Duodenal mucosa (tissue), 2 donors: ENCODE results near the gene BAG5.

Experiments used
- H3K27ac ChIP-seq: one replicate; pipeline ENCODE4 v1.7.0; 2013; ENCODE audit warnings: low read depth, low read length
- H3K27me3 ChIP-seq, 2 donors: one replicate each; pipeline ENCODE4 v1.7.0; 2013; ENCODE audit warnings: low read length in 2 of 2, control low read depth in 1 of 2; ENCODE audit not compliant: insufficient read depth in 2 of 2, control insufficient read depth in 1 of 2
- H3K36me3 ChIP-seq, 2 donors: one replicate each; pipeline ENCODE4 v1.7.0; 2013; ENCODE audit warnings: low read length in 2 of 2, control low read depth in 1 of 2; ENCODE audit not compliant: insufficient read depth in 2 of 2, control insufficient read depth in 1 of 2
- H3K4me1 ChIP-seq, 2 donors: one replicate each; pipeline ENCODE4 v1.7.0; 2013; ENCODE audit warnings: low read length in 2 of 2, control low read depth in 1 of 2; ENCODE audit not compliant: insufficient read depth in 2 of 2, control insufficient read depth in 1 of 2
- H3K4me3 ChIP-seq, 2 donors: one replicate each; pipeline ENCODE4 v1.7.0; 2013; ENCODE audit warnings: low read length in 2 of 2, low read depth in 1 of 2
- H3K9ac ChIP-seq, 2 donors: one replicate each; pipeline ENCODE4 v1.7.0; 2013; ENCODE audit warnings: low read length in 2 of 2, low read depth in 1 of 2
- H3K9me3 ChIP-seq, 2 donors: one replicate each; pipeline ENCODE4 v1.7.0; 2013; ENCODE audit warnings: low read length in 2 of 2, control low read depth in 1 of 2; ENCODE audit not compliant: control insufficient read depth in 1 of 2

BAG5 gene

DNA sequence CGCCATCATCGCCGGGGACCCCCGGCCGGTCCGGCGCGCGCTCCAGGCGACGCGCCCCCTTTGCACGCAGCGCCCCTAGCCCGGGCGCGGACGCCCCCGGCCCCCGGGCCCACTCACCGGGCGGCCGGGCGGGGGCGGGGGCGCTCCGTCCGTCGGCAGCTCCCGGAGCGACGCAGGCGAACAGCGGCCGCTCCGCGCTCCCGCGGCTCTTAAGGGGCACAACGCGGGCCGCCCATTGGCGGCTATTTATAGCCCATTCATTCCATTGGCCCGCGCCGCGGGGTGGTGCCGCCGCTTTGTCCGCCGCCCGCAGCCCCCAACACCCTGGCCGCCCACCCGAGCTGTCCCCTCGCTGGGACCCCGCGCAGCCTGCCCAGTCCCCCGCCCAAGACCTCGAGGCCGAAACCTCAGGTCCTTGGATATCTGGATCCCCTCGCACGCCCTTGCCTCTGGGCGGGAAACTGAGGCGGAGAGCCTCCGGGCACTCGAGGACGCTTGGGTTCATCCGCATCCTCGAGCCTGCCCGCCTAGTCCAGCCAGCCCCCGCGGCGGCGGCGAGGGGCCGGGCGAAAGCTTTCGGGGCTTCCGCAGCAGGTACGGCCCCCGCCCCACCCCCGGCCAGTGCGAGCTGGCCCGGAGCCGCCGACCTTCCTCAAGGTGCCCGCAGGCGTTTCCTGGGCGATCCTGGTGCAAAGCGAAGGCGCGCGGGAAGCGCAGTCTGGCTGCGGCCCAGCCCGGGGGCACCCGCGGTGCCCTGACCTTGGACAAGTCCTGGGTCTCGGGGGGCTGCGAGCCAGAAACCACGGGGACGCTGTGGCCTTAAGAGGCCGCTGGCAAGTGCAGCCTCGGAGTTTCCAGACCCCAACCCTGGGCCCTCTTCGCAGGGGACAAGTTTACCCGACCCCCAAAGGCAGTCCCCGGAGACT lies 39.5 kb downstream of the BAG5 start, which contains the start of gene CKB:
Gene CKB (minus strand): TSS at position 182 of the 926 bp plus-strand sequence. CDS start 337 bp downstream, outside the sequence.
- Histone ChIP-seq H3K27me3 (no peaks in the 10 kb centered on the region), H3K4me3 (peak within 1 kb of the TSS; percentile 52 to 77), H3K9me3 (no peaks in the 10 kb centered on the region), H3K27ac (peak within 1 kb of the TSS; percentile 3), H3K4me1 (peaks cover 32 to 39% of the 10 kb centered on the region in 2 donors), H3K9ac (peak within 1 kb of the TSS in 1 of 2 donors; percentile 33), H3K36me3 (no peaks in the 10 kb centered on the region)

DNA sequence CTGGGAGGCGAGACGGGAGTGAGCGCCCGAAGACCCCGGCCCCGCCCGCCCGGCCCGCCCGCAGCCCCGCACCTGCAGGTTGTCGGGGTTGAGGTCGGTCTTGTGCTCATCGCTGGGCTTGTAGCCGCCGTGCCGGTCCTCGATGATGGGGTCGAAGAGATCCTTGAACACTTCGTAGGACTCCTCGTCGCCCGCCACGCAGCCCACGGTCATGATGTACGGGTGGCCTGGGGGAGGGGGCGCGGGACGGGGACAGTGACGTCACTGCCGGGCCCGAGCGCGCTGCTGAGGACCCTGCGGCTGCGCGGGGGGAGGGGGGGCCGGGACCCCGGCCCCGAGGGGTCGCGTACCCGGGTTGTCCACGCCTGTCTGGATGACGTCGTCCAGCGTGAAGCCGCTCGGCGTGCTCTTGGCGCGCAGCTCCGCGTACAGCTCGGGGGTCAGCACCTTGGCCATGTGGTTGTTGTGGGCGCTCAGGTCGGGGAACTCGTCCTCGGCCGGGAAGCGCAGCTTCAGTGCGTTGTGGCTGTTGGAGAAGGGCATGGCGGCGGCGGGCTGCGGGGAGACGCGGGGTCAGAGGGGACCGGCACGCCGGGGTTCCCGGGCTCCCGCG lies 40.4 kb downstream of the BAG5 start:
- H3K4me1 ChIP-seq, result peaks cover 24 to 38% of the 10 kb centered on the region in 2 donors
- H3K9me3 ChIP-seq, result no peaks in the 10 kb centered on the region
- no peaks in the 10 kb centered on the region for H3K36me3 ChIP-seq
- H3K9ac ChIP-seq, result no peak overlapping the region
- peak overlapping the region; percentile 3 for H3K27ac ChIP-seq
- peak overlapping the region; percentile 52 to 77 for H3K4me3 ChIP-seq
- no peaks in the 10 kb centered on the region for H3K27me3 ChIP-seq

DNA sequence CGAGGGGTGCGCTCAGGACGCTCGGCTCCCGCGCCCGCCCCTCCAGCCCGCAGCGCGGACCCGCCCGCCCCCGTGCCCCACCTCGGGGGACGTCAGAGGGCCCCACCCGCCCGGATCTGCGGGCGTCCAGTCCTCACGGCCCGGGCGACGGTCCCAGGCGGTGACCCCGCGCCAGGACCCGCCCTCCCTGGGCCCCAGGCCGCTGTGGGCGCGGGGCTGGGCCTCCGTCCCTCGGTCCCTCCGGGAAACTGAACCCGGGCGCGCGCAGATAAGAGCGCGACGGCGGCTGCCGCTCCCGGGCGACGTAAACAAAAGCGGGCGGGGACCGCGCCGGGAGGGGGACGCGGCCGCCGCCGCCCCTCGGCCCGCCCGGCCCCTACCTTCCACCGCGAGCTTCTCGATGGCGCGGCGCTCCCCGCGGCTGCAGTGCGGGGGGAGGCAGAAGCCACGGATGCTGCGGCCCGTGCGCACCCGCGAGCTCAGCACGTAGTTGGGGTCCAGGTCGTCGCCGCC lies 41.0 kb downstream of the BAG5 start:
- no peak overlapping the region for H3K27ac ChIP-seq
- no peaks in the 10 kb centered on the region for H3K27me3 ChIP-seq
- no peaks in the 10 kb centered on the region for H3K9me3 ChIP-seq
- H3K4me3 ChIP-seq, result peak overlapping the region; percentile 50 to 77
- peaks cover 18 to 34% of the 10 kb centered on the region in 2 donors for H3K4me1 ChIP-seq
- H3K9ac ChIP-seq, result peak overlapping the region; percentile 33 to 43
- no peaks in the 10 kb centered on the region for H3K36me3 ChIP-seq

DNA sequence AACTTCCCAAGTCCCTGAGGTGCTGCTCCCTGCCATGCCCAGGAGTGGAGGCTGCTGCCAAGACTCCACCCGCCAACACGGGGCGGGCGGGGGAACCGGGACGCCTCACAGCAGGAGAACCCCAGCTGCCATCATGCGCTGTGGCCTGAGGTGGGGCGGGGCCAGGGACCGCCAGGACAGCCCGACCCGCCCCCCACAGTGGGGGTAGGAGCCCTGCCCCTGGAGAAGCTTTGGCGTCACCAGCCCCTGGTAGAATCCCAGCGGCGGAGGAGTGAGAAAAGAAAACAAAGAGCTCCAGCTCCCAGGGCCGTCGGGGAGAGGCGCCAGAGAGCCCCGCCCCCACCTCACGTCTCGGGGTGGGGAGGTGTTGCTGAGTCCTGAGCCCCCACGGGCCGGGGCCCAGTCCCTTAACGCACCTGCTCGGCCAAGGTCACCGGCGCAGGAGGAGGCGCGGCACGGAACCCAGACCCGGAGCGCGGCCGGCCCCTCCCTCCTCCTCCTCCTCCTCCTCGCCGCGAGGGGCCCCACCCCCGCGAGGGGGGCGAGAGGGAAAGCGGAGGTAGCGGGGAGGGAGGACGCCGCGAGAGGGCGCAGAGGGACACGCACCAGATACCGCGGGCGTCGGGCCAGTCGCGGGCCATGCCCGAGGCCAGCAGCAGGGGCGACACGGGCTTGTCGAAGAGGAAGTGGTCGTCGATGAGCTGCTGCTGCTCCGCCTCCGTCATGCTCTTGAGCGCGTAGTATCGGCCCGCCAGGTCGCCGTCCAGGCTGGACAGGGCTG lies 41.6 kb downstream of the BAG5 start:
- H3K36me3 ChIP-seq, result no peaks in the 10 kb centered on the region
- H3K4me3 ChIP-seq, result peak overlapping the region; percentile 50 to 77
- H3K4me1 ChIP-seq, result peaks cover 15 to 34% of the 10 kb centered on the region in 2 donors
- peak overlapping the region; percentile 33 to 43 for H3K9ac ChIP-seq
- no peaks in the 10 kb centered on the region for H3K9me3 ChIP-seq
- H3K27ac ChIP-seq, result peak overlapping the region; percentile 25
- H3K27me3 ChIP-seq, result no peaks in the 10 kb centered on the region

DNA sequence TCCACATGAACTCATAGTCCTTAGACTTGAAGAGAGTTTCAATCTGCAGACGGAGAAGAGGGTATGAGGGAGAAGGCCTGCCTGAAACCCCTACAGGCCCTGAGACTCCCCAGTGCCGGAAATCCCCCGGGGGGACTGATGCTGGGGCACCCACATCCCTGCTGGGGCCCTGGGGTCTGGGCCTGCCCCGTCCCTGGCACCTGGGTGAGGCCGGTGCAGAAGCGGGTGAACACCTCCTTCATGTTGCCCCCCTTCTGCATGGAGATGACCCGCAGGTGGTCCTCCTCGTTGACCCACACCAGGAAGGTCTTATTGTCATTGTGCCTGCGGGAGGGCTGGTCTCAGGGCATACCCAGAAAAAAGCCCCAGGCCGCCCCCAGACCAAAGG lies 42.2 kb downstream of the BAG5 start:
- peak overlapping the region; percentile 25 for H3K27ac ChIP-seq
- no peaks in the 10 kb centered on the region for H3K27me3 ChIP-seq
- H3K9ac ChIP-seq, result no peak overlapping the region
- no peaks in the 10 kb centered on the region for H3K9me3 ChIP-seq
- peak overlapping the region in 1 of 2 donors; percentile 50 for H3K4me3 ChIP-seq
- peaks cover 12 to 34% of the 10 kb centered on the region in 2 donors for H3K4me1 ChIP-seq
- H3K36me3 ChIP-seq, result no peaks in the 10 kb centered on the region

DNA sequence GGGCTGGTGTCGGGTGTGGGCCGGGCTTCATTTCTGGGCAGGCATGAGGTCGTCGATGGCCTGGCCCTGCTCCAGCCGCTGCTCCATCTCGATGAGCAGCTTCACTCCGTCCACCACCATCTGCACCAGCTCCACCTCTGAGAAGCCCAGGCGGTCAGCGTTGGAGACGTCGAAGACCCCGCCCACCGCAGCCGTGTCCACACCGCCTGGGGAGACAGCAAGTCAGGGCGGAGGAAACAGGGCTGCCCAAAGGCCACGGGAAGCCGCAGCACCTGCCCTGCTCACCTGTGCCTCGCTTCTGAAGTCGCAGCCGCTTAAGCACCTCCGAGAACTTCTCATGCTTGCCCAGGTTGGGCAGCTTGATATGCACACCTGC lies 42.6 kb downstream of the BAG5 start:
- Histone ChIP-seq H3K4me3 (no peak overlapping the region), H3K27me3 (no peaks in the 10 kb centered on the region), H3K27ac (no peak overlapping the region), H3K4me1 (peaks cover 10 to 34% of the 10 kb centered on the region in 2 donors), H3K9me3 (no peaks in the 10 kb centered on the region), H3K36me3 (peaks cover 0 to under 1% of the 10 kb centered on the region in 2 donors), H3K9ac (no peak overlapping the region)

DNA sequence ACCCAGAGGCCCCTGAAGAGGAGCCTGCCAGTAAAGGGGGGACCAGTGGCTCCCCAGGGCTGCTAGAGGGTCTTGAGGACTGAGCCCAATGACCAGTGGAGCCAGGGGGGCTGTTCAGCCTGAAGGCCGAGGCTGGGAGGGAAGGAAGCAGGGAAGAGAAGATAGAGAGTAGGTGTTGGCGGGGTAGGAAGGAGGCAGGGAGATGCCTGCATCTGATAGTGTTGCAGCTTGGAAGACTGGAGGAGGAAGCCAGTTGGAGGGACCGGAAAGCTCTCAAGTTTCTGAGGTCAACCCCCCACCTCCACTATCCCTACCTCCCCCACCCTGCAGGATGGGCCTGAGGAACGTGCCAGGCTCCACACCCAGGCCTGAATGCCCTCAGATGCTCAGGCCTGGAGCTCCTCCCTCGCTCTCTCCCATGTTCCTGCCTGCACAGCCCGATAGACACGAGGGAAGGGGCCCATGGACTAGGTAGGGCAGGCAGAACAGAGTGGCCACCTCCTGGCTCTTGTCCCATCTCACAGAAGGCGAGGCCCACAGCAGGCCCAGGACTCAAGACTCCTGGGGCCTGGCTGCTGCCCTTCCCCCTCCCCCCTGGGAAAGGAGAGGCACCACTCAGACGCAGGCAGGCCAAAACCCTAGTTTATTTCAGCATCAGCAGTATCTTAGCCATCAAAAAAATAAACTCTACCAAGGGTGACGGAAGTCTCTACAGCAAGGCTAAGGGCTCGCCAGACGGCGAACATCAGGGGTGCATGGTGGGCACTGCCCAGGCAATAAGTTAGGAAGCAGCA lies 43.2 kb downstream of the BAG5 start:
- no peaks in the 10 kb centered on the region for H3K27me3 ChIP-seq
- H3K4me1 ChIP-seq, result peaks cover 10 to 34% of the 10 kb centered on the region in 2 donors
- H3K27ac ChIP-seq, result no peak overlapping the region
- H3K9me3 ChIP-seq, result no peaks in the 10 kb centered on the region
- H3K4me3 ChIP-seq, result no peak overlapping the region
- peaks cover 0 to 3% of the 10 kb centered on the region in 2 donors for H3K36me3 ChIP-seq
- H3K9ac ChIP-seq, result no peak overlapping the region

DNA sequence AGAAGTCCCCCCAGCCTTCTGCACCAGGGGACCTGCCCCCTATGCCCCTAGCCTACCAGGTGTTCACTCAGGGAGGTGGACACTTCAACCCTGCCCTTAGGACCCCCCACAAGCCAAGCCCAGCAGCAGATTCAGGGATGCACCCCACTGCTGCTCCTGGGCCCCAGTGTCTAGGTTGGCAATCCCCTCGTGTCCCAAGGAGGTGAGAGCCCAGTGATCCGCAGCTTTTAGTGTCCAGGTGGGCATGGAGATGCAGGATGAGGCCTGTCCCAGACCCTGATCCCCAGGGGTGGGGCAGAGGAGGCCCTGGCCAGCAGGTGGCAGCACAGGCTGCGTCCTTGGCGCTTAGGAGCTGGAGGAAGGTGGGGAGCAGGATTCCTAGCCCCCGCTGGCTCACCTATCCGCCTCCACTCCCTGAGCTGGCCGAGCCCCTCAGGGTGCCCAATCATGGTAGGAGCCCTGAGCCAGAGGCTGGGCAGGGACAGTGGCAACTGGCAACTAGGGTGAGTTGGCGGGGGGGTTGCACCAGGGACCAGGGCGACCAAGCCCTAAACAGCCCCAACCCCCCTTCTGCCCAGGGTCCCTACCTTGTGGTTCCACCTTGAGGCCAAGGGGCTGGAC lies 43.9 kb downstream of the BAG5 start:
- no peak overlapping the region for H3K9ac ChIP-seq
- no peak overlapping the region for H3K27ac ChIP-seq
- peaks cover 0 to 3% of the 10 kb centered on the region in 2 donors for H3K36me3 ChIP-seq
- peaks cover 12 to 35% of the 10 kb centered on the region in 2 donors for H3K4me1 ChIP-seq
- no peaks in the 10 kb centered on the region for H3K27me3 ChIP-seq
- no peak overlapping the region for H3K4me3 ChIP-seq
- no peaks in the 10 kb centered on the region for H3K9me3 ChIP-seq
